CD8-positive, alpha-beta memory T cell (primary cell): ENCODE measurements around the gene NECTIN4. TPM values are rescaled to one million over a fixed set of nuclear protein-coding genes. Genes with fewer than 3 reads are reported as not detected.

Source experiments
- CTCF ChIA-PET: fragments of 350-600 bp; sonication (Branson Sonifier 250); formaldehyde crosslinking; loops from one replicate; lab custom pipeline; 2021; ENCODE audit warnings: antibody characterized with exemption; lab: Charles Lee
- POLR2A ChIA-PET: fragments of 350-600 bp; sonication (Branson Sonifier 250); formaldehyde crosslinking; loops from one replicate; lab custom pipeline; 2021; ENCODE audit warnings: antibody characterized with exemption; lab: Charles Lee
- DNase-seq, 5 donors: peaks; one replicate each; pipeline versions ENCODE4 v3.0.0 to v3.0.0-alpha.2; 2020 to 2022; ENCODE audit warnings: mixed read lengths in 1 of 5
- H3K27ac ChIP-seq: one replicate; pipeline ENCODE4 v1.7.0; 2013; ENCODE audit warnings: low read depth, mild to moderate bottlenecking, low read length, moderate library complexity
- H3K27me3 ChIP-seq: 2 replicates; pipeline ENCODE4 v1.7.0; 2013; ENCODE audit warnings: low read length, mild to moderate bottlenecking; ENCODE audit not compliant: insufficient read depth, poor library complexity, severe bottlenecking
- H3K36me3 ChIP-seq: 2 replicates; pipeline ENCODE4 v1.7.0; 2013; ENCODE audit warnings: mild to moderate bottlenecking, low read length, moderate library complexity; ENCODE audit not compliant: insufficient read depth
- H3K4me1 ChIP-seq: 2 replicates; pipeline ENCODE4 v1.7.0; 2013; ENCODE audit warnings: mild to moderate bottlenecking, low read length, moderate library complexity; ENCODE audit not compliant: insufficient read depth
- H3K4me3 ChIP-seq: 2 replicates; pipeline ENCODE4 v1.7.0; 2013; ENCODE audit warnings: mild to moderate bottlenecking, low read length
- H3K9me3 ChIP-seq: 2 replicates; pipeline ENCODE4 v1.7.0; 2013; ENCODE audit warnings: mild to moderate bottlenecking, low read length
- H3K27ac Mint-ChIP-seq, 8 donors: one replicate each; pipeline ENCODE4 v1.8.0; 2020 to 2021; ENCODE audit warnings: mixed read lengths in 8 of 8, mild to moderate bottlenecking in 6 of 8, inconsistent platforms in 3 of 8, moderate library complexity in 3 of 8
- H3K27me3 Mint-ChIP-seq, 2 donors: one replicate each; pipeline ENCODE4 v1.8.0; 2020 to 2021; ENCODE audit warnings: mixed read lengths in 2 of 2, mild to moderate bottlenecking in 1 of 2, moderate library complexity in 1 of 2
- H3K36me3 Mint-ChIP-seq, 3 donors: one replicate each; pipeline ENCODE4 v1.8.0; 2020 to 2021; ENCODE audit warnings: mixed read lengths in 3 of 3, inconsistent platforms in 1 of 3, mild to moderate bottlenecking in 1 of 3
- H3K4me1 Mint-ChIP-seq, 3 donors: one replicate each; pipeline ENCODE4 v1.8.0; 2020 to 2021; ENCODE audit warnings: mixed read lengths in 3 of 3, inconsistent platforms in 1 of 3, mild to moderate bottlenecking in 1 of 3
- H3K4me3 Mint-ChIP-seq, 7 donors: one replicate each; pipeline ENCODE4 v1.8.0; 2020 to 2021; ENCODE audit warnings: mixed read lengths in 7 of 7, mild to moderate bottlenecking in 6 of 7, moderate library complexity in 4 of 7, inconsistent platforms in 2 of 7
- H3K9me3 Mint-ChIP-seq, 5 donors: one replicate each; pipeline ENCODE4 v1.8.0; 2020 to 2022; ENCODE audit warnings: mixed read lengths in 5 of 5, mild to moderate bottlenecking in 3 of 5, moderate library complexity in 2 of 5, inconsistent platforms in 1 of 5
- polyA plus RNA-seq: library from polyadenylated mRNA; unstranded; fragments of 300-500 nt; fragmentation: Illumina TruSeq; gene quantifications from one replicate; pipeline ENCODE4 v1.2.3, GENCODE V29; 2021
- total RNA-seq, 2 experiments: library from RNA; stranded (reverse); gene quantifications; one replicate each; pipeline ENCODE4 v1.2.3, GENCODE V29; 2021

The NECTIN4 gene
- total and polyA plus RNA-seq, 3 experiments from 2014 or later = 0.09 TPM; not detected in 1

DNA sequence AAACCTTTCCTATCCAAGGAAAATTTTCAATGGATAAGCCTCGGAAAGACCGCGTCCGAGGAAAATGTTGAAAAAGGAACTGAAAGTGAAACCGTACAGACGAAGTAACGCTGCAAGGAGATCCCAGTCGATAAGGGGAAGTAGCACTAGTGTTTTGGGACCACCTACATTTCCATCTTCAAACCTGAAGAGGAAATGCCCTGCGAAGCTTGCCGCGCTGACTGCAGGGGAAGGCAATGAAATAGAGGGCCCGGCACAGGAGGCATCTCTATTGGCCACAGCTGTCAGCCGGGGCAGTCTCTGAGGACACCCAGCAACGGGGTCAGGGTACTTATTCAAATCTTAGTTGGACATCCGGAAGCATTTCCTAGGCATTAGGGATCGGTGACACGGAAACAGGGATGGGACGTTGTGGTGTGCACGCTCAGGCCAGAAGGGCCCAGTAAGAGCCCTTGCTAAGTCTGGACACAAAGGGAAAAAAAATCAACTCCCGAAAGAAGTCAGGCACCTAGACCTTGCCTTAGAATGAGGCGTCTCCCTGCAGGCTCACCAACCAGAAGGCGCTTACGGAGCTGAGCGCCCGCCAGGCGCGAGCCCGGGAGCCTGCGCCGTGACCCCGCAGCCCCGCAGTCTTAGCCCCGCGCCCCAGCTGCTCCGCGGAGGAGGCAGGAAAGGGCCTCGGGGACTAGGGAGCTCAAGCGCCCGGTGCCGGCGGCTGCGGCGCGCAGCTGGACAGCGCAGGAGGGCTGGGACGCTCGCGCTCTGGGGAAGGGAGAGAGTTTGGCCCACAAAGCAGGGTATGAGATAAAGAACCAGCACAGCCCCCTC lies 44.2 kb downstream of the NECTIN4 start:
- CTCF ChIA-PET = interaction anchor here (0.9 to 4.4 kb wide), 16 partner anchors 7 to 208 kb away, joined by 3 to 61 read pairs (median 4); partner anchors contain the start of genes ARHGAP30, F11R, KLHDC9 and NIT1
- Histone ChIP-seq H3K9me3 (no peaks in the 10 kb centered on the region), H3K27me3 (no peaks in the 10 kb centered on the region), H3K4me3 (peak overlapping the region; percentile 99), H3K36me3 (peaks cover 50% of the 10 kb centered on the region), H3K27ac (peak overlapping the region; percentile 94), H3K4me1 (peaks cover 23% of the 10 kb centered on the region)
- Mint-ChIP-seq H3K4me1 (peaks cover 32 to 62% (median 49%) of the 10 kb centered on the region in 3 donors), H3K27ac (peak overlapping the region; percentile 89 to 100 (median 99)), H3K36me3 (peaks cover 7 to 84% (median 22%) of the 10 kb centered on the region in 3 donors), H3K27me3 (no peaks in the 10 kb centered on the region), H3K4me3 (peak overlapping the region; percentile 88 to 97 (median 92)), H3K9me3 (no peaks in the 10 kb centered on the region)
- POLR2A ChIA-PET = interaction anchor here (0.6 to 5.0 kb wide), 17 partner anchors 7 to 694 kb away, joined by 3 to 81 read pairs (median 5); partner anchors contain the start of genes ARHGAP30, DEDD, F11R and KLHDC9
- peak; percentile 49 to 80 (median 72) for DNase-seq

DNA sequence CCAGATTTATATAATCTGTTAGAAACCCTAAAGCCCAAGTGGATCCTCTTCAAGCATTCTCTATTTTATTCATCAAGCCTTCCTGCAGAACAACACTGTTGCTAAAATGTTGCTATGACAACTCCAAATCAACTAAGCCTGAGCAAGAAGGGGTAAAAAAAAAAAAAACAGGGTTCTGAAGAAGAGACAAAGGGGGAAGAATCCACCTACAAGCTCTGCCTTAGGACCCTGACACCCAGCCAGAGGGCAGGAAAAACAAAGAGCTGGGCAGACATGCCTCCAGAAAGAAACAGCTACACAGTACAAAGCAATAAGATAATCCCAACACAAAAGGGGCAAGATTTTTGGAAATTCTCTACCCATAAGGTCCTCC lies 44.8 kb downstream of the NECTIN4 start:
- CTCF ChIA-PET = interaction anchor here (1.1 to 4.4 kb wide), 9 partner anchors 16 to 109 kb away, joined by 3 to 61 read pairs (median 6); partner anchors contain the start of genes ARHGAP30, KLHDC9, NIT1 and PFDN2
- peak in 2 of 5 donors; percentile 41 to 63 for DNase-seq

DNA sequence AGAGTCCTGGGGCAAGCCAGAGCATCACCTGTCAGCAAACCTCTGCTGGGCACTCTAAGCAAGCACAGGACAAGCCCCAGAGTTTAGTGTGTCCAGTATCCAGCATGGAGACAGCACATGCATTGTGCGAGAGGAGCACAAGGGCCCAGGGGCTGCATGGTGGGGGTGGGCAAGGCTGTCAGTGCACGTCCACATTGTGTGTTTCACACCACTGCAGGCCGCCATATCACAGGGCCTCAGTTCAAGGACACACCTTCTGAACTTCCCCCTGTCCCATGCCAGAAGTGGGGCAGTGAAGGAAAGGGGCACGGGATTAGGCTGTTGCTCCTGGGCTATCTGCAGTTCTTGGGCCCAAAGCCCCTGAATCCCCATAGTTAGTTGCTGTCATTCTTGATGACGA lies 49.8 kb downstream of the NECTIN4 start:
- peaks cover 37% of the 10 kb centered on the region for H3K4me1 ChIP-seq
- H3K36me3 ChIP-seq = peaks cover 39% of the 10 kb centered on the region
- no peak overlapping the region for H3K27ac ChIP-seq
- Mint-ChIP-seq H3K27me3 (no peaks in the 10 kb centered on the region), H3K4me3 (peak overlapping the region; percentile 69 to 94 (median 88)), H3K36me3 (peaks cover 7 to 51% (median 19%) of the 10 kb centered on the region in 3 donors), H3K4me1 (peaks cover 29 to 65% (median 44%) of the 10 kb centered on the region in 3 donors), H3K9me3 (no peaks in the 10 kb centered on the region), H3K27ac (peak overlapping the region; percentile 81 to 93 (median 87))
- H3K4me3 ChIP-seq = no peak overlapping the region
- H3K9me3 ChIP-seq = no peaks in the 10 kb centered on the region
- ChIA-PET POLR2A (interaction anchor here (0.6 to 2.2 kb wide), 10 partner anchors 7 to 496 kb away, joined by 3 to 20 read pairs (median 6); partner anchors contain the start of genes ARHGAP30, F11R, KLHDC9 and USF1), CTCF (interaction anchor here (0.8 to 8.6 kb wide), 14 partner anchors 11 to 127 kb away, joined by 3 to 83 read pairs (median 4); partner anchors contain the start of genes ARHGAP30, DEDD, F11R and KLHDC9)
- DNase-seq = no peak
- H3K27me3 ChIP-seq = no peaks in the 10 kb centered on the region

More for the DNA sequence above, 44.8 kb downstream of the NECTIN4 start:
- no peaks in the 10 kb centered on the region for H3K9me3 ChIP-seq
- POLR2A ChIA-PET = interaction anchor here (0.9 to 5.0 kb wide), 8 partner anchors 10 to 88 kb away, joined by 4 to 81 read pairs (median 16); partner anchors contain the start of genes ARHGAP30, DEDD, F11R and KLHDC9
- H3K9me3 Mint-ChIP-seq = no peaks in the 10 kb centered on the region
- H3K36me3 Mint-ChIP-seq = peaks cover 7 to 84% (median 22%) of the 10 kb centered on the region in 3 donors
- H3K27me3 Mint-ChIP-seq = no peaks in the 10 kb centered on the region
- H3K27ac Mint-ChIP-seq = peak overlapping the region; percentile 89 to 99 (median 98)
- peak overlapping the region; percentile 88 to 97 (median 92) for H3K4me3 Mint-ChIP-seq
- H3K27me3 ChIP-seq = no peaks in the 10 kb centered on the region
- peaks cover 28% of the 10 kb centered on the region for H3K4me1 ChIP-seq
- H3K4me3 ChIP-seq = peak overlapping the region; percentile 99
- H3K36me3 ChIP-seq = peaks cover 50% of the 10 kb centered on the region
- H3K4me1 Mint-ChIP-seq = peaks cover 33 to 68% (median 52%) of the 10 kb centered on the region in 3 donors
- peak overlapping the region; percentile 94 for H3K27ac ChIP-seq

DNA sequence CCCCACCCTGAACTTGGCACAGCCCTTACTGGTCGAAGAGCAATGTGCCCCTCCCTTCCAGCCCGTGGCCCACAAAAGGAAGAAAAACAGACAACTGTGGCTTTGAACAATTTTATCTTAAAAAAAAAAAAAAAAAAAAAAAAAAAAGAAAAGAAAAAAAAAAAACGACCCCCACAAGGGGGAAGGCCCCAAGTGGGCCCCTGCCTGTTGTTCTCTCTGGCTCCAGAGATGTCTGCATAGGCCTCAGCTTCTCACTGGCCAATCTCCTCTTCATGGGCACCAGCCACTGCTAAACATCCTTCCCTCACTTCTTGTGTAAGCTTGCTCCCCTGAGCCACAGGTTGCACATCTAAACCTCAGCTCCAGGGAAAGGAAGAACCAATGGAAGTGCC lies 50.2 kb downstream of the NECTIN4 start:
- Mint-ChIP-seq H3K4me1 (peaks cover 25 to 62% (median 40%) of the 10 kb centered on the region in 3 donors), H3K27me3 (no peaks in the 10 kb centered on the region), H3K9me3 (no peaks in the 10 kb centered on the region), H3K4me3 (peak overlapping the region; percentile 88 to 94 (median 91)), H3K36me3 (peaks cover 7 to 48% (median 18%) of the 10 kb centered on the region in 3 donors), H3K27ac (peak overlapping the region; percentile 92 to 98 (median 95))
- Histone ChIP-seq H3K4me1 (peaks cover 34% of the 10 kb centered on the region), H3K27ac (no peak overlapping the region), H3K4me3 (peak overlapping the region; percentile 67), H3K36me3 (peaks cover 39% of the 10 kb centered on the region), H3K9me3 (no peaks in the 10 kb centered on the region), H3K27me3 (no peaks in the 10 kb centered on the region)
- ChIA-PET POLR2A (interaction anchor here (0.6 to 2.2 kb wide), 14 partner anchors 8 to 495 kb away, joined by 3 to 20 read pairs (median 6); partner anchors contain the start of genes ARHGAP30, F11R, KLHDC9 and USF1), CTCF (interaction anchor here (0.6 to 8.6 kb wide), 14 partner anchors 11 to 127 kb away, joined by 3 to 83 read pairs (median 4); partner anchors contain the start of genes ARHGAP30, DEDD, F11R and KLHDC9)
- DNase-seq = no peak

DNA sequence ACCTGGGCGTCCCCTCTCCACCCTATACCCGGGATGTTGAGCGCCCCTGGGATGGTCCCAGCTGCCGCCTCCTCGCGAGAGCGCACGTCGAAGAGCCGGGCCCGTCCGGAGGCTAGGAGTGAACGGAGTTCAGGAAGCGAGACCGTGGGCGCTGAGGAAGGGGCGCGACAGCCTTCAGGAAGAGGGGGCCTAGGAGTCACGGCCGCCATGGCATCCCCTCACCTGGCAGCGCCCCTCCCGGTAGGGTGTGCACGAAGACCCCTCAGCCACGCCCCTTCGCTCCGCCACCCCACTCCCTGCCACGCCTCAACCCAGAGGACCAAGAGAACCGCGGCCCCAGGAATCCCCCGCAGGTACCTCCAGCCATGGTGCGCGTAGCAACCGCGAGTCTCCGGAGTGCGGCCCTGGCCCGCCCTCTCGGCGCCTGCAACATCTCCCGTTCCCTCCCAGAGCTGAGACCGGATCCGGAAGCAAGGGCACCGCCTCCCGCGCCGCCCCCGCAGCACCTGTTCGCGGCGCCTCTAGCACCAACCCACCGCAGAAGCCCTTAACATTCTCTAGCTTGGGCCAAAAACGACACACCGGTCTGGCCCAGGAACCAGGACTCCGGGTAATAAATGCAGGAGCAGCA lies 50.7 kb downstream of the NECTIN4 start, which contains the start of gene TSTD1:
TSTD1 (minus strand) TSS at position 442 of the 631 bp plus-strand sequence; CDS start at position 367, 75 bp downstream.
- Mint-ChIP-seq H3K4me3 (peak within 1 kb of the TSS; percentile 88 to 94 (median 91)), H3K36me3 (peaks cover 7 to 48% (median 18%) of the 10 kb centered on the region in 3 donors), H3K4me1 (peaks cover 23 to 59% (median 38%) of the 10 kb centered on the region in 3 donors), H3K9me3 (no peaks in the 10 kb centered on the region), H3K27ac (peak within 1 kb of the TSS; percentile 92 to 98 (median 95)), H3K27me3 (no peaks in the 10 kb centered on the region)
- DNase-seq = peak; percentile 81 to 92 (median 90)
- ChIA-PET POLR2A (interaction anchor here (0.6 to 2.2 kb wide), 12 partner anchors 8 to 147 kb away, joined by 3 to 20 read pairs (median 7); partner anchors contain the start of genes ARHGAP30, DEDD, F11R and KLHDC9), CTCF (interaction anchor here (0.6 to 8.6 kb wide), 14 partner anchors 10 to 94 kb away, joined by 3 to 83 read pairs (median 4); partner anchors contain the start of genes ARHGAP30, DEDD, F11R and KLHDC9)
- peak within 1 kb of the TSS; percentile 64 for H3K27ac ChIP-seq
- H3K27me3 ChIP-seq = no peaks in the 10 kb centered on the region
- peaks cover 32% of the 10 kb centered on the region for H3K4me1 ChIP-seq
- H3K4me3 ChIP-seq = peak within 1 kb of the TSS; percentile 67
- H3K36me3 ChIP-seq = peaks cover 39% of the 10 kb centered on the region
- no peaks in the 10 kb centered on the region for H3K9me3 ChIP-seq

DNA sequence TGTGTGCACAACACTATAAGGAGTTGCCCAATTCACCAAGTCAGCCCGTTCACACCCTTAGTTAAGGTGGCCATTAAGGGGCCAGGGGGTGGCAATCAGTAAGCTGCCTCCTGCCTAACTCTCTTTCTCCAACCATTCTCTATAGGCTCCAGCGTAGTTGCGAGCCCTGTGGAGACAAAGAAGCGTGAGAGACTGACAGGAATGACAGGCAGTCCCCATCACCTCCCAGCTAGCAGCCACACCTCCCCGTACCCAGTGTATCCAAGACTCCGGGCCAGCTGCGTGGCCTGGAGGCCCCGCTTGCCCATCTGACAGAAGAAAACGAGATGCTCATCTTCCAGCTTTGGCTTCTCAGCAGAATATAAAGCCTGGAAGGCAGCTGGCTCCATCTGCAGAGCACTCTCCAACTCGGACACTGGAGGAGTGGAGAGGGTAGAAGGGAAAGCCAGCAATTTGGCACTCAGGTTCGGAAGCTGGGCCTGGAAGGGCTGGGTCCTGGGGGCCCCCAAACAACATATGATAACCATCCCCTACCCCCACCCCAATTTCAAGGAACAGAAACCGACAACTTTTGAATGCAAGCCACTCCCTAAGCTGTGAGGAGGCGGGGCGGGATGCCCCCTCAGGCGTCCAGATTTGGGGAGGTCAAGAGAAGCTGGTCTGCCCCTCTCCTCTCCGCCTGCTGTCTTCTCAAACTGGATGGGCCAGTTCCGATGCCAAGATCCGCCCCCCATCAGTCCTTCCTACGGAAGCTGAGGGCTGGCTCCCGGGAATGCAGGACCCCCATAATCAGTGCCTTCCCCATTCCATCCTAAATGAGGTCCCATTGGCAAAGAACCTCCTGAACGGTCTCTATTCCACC lies 51.5 kb downstream of the NECTIN4 start:
- no peaks in the 10 kb centered on the region for H3K9me3 Mint-ChIP-seq
- H3K27ac Mint-ChIP-seq = peak overlapping the region; percentile 86 to 98 (median 93)
- Histone ChIP-seq H3K4me1 (peaks cover 32% of the 10 kb centered on the region), H3K4me3 (peak overlapping the region; percentile 67), H3K9me3 (no peaks in the 10 kb centered on the region), H3K27me3 (no peaks in the 10 kb centered on the region), H3K36me3 (peaks cover 35% of the 10 kb centered on the region), H3K27ac (peak overlapping the region; percentile 64)
- POLR2A ChIA-PET = interaction anchor here (1.1 to 2.2 kb wide), 9 partner anchors 9 to 95 kb away, joined by 3 to 20 read pairs (median 7); partner anchors contain the start of genes ARHGAP30, DEDD, F11R and KLHDC9
- no peaks in the 10 kb centered on the region for H3K27me3 Mint-ChIP-seq
- no peak for DNase-seq
- peaks cover 23 to 55% (median 35%) of the 10 kb centered on the region in 3 donors for H3K4me1 Mint-ChIP-seq
- H3K36me3 Mint-ChIP-seq = peaks cover 7 to 42% (median 16%) of the 10 kb centered on the region in 3 donors
- H3K4me3 Mint-ChIP-seq = peak overlapping the region; percentile 88 to 94 (median 91)
- CTCF ChIA-PET = interaction anchor here (0.7 to 8.6 kb wide), 10 partner anchors 8 to 86 kb away, joined by 3 to 83 read pairs (median 4); partner anchors contain the start of genes ARHGAP30, F11R, KLHDC9 and NIT1
